22Rv1 (cell line): ENCODE data around the gene GNB5.

Experiments used
- ZFX ChIP-seq: fragments of 450-650 bp; IDR thresholded peaks from 2 replicates; pipeline ENCODE4 v1.6.1; 2017; ENCODE audit warnings: antibody characterized with exemption, borderline replicate concordance
- TF ChIP-seq, protein P1 (sequence below): fragments of 450-650 bp; IDR thresholded peaks from 2 replicates; pipeline ENCODE4 v1.5.1; 2017; ENCODE audit warnings: mild to moderate bottlenecking

DNA sequence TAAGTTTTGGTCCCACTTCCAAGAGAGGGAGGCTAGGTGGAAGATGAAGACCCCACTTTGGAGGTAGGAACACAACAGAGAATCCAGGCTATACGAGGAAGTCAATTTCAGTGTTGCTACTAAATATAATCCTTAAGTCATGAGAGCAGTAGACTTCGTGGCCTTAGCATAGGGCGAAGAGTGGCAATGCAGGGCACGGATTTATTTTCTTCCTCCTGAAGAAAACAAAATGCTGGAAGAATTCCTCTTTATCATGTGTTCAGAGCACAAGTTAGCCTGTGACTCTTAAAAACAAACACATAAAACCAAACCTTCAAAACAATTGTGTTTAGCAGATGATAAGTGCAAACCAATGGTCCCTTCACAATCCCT, 98.0 kb downstream of the GNB5 start:
- TF ChIP-seq, protein P1, sequence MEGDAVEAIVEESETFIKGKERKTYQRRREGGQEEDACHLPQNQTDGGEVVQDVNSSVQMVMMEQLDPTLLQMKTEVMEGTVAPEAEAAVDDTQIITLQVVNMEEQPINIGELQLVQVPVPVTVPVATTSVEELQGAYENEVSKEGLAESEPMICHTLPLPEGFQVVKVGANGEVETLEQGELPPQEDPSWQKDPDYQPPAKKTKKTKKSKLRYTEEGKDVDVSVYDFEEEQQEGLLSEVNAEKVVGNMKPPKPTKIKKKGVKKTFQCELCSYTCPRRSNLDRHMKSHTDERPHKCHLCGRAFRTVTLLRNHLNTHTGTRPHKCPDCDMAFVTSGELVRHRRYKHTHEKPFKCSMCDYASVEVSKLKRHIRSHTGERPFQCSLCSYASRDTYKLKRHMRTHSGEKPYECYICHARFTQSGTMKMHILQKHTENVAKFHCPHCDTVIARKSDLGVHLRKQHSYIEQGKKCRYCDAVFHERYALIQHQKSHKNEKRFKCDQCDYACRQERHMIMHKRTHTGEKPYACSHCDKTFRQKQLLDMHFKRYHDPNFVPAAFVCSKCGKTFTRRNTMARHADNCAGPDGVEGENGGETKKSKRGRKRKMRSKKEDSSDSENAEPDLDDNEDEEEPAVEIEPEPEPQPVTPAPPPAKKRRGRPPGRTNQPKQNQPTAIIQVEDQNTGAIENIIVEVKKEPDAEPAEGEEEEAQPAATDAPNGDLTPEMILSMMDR, result no peak
- no peak for TF ChIP-seq ZFX
